HepG2 (cell line): ENCODE results near the gene SLC5A6. TPM values are rescaled to one million over a fixed set of nuclear protein-coding genes. Genes with fewer than 3 reads are reported as not detected.

Source experiments
- AHDC1 ChIP-seq: sonication (generic); formaldehyde crosslinking; IDR thresholded peaks from 2 replicates; pipeline ENCODE4 v1.5.1; 2020; ENCODE audit warnings: mild to moderate bottlenecking, missing genetic modification reagents, borderline replicate concordance
- ASH2L ChIP-seq: fragments of 300-600, 200-600 bp; sonication (generic); IDR thresholded peaks from 2 replicates; pipeline ENCODE4 v1.7.0; 2017; ENCODE audit warnings: low read depth, mild to moderate bottlenecking, moderate library complexity, mixed read lengths, low read length; ENCODE audit not compliant: insufficient read length
- BRCA1 ChIP-seq: sonication (generic); formaldehyde crosslinking; IDR thresholded peaks from 2 replicates; pipeline ENCODE4 v1.4.0; 2020; ENCODE audit warnings: missing genetic modification reagents
- CHD4 ChIP-seq: fragments of 200-600 bp; sonication (generic); IDR thresholded peaks from 2 replicates; pipeline ENCODE4 v1.7.0; 2017; ENCODE audit warnings: mild to moderate bottlenecking, low read length, borderline replicate concordance
- HNF1B ChIP-seq: sonication (generic); formaldehyde crosslinking; IDR thresholded peaks from 2 replicates; pipeline ENCODE4 v1.5.1; 2020; ENCODE audit warnings: mild to moderate bottlenecking, moderate library complexity, missing genetic modification reagents
- NFIB ChIP-seq: sonication (generic); formaldehyde crosslinking; IDR thresholded peaks from 2 replicates; pipeline ENCODE4 v1.9.0; 2021; ENCODE audit warnings: missing genetic modification reagents, mild to moderate bottlenecking, borderline replicate concordance
- NFYB ChIP-seq: sonication (generic); formaldehyde crosslinking; IDR thresholded peaks from 2 replicates; pipeline ENCODE4 v1.4.0; 2020; ENCODE audit warnings: missing genetic modification reagents
- SIX1 ChIP-seq: sonication (generic); formaldehyde crosslinking; IDR thresholded peaks from 2 replicates; pipeline ENCODE4 v1.4.0; 2020; ENCODE audit warnings: missing genetic modification reagents, borderline replicate concordance
- SMARCC2 ChIP-seq: fragments of 450-650 bp; IDR thresholded peaks from 2 replicates; pipeline ENCODE4 v1.6.1; 2017; ENCODE audit warnings: antibody characterized with exemption, mild to moderate bottlenecking
- TCF7L2 ChIP-seq: IDR thresholded peaks from 2 replicates; pipeline ENCODE4 v1.6.1; 2011; ENCODE audit warnings: mild to moderate bottlenecking, low read depth, low read length, moderate library complexity
- XBP1 ChIP-seq: sonication (generic); formaldehyde crosslinking; IDR thresholded peaks from 2 replicates; pipeline ENCODE4 v1.5.0; 2020; ENCODE audit warnings: missing genetic modification reagents
- YEATS2 ChIP-seq: sonication (generic); formaldehyde crosslinking; IDR thresholded peaks from 2 replicates; pipeline ENCODE4 v1.4.0; 2020; ENCODE audit warnings: missing genetic modification reagents, borderline replicate concordance
- ZFX ChIP-seq: sonication (generic); formaldehyde crosslinking; IDR thresholded peaks from 2 replicates; pipeline ENCODE4 v1.4.0; 2020; ENCODE audit warnings: mild to moderate bottlenecking, low read depth, missing genetic modification reagents, moderate library complexity
- ZNF136 ChIP-seq: sonication (generic); formaldehyde crosslinking; IDR thresholded peaks from 2 replicates; pipeline ENCODE4 v1.8.1; 2022; ENCODE audit warnings: low read depth, mild to moderate bottlenecking, moderate library complexity, missing genetic modification reagents
- ZNF225 ChIP-seq: sonication (generic); formaldehyde crosslinking; IDR thresholded peaks from 2 replicates; pipeline ENCODE4 v1.4.0; 2020; ENCODE audit warnings: mild to moderate bottlenecking, missing genetic modification reagents
- ZNF235 ChIP-seq: sonication (generic); formaldehyde crosslinking; IDR thresholded peaks from 2 replicates; pipeline ENCODE4 v1.8.1; 2023; ENCODE audit warnings: mild to moderate bottlenecking, missing genetic modification reagents, borderline replicate concordance
- ZNF280D ChIP-seq: sonication (generic); formaldehyde crosslinking; IDR thresholded peaks from 2 replicates; pipeline ENCODE4 v1.5.1; 2020; ENCODE audit warnings: mild to moderate bottlenecking, missing genetic modification reagents
- ZNF326 ChIP-seq: sonication (generic); formaldehyde crosslinking; IDR thresholded peaks from 2 replicates; pipeline ENCODE4 v1.4.0; 2020; ENCODE audit warnings: missing genetic modification reagents, borderline replicate concordance
- ZSCAN20 ChIP-seq: sonication (generic); formaldehyde crosslinking; IDR thresholded peaks from 2 replicates; pipeline ENCODE4 v1.4.0; 2020; ENCODE audit warnings: missing genetic modification reagents, mild to moderate bottlenecking, borderline replicate concordance
- ZSCAN25 ChIP-seq: sonication (generic); formaldehyde crosslinking; IDR thresholded peaks from 2 replicates; pipeline ENCODE4 v1.8.0; 2022; ENCODE audit warnings: mild to moderate bottlenecking, missing genetic modification reagents
- polyA plus RNA-seq, 8 experiments: library from polyadenylated mRNA; depleted of rRNA in 3 of 8; stranded (reverse) in 7 of 8; unstranded in 1 of 8; fragments of >200 nt; fragmentation: Illumina TruSeq in 4 of 8; extraction: Trizol in 4 of 8; gene quantifications; 2 replicates each; pipeline versions ENCODE4 v1.2.1 to v1.2.3, GENCODE V29; 2011 to 2016; ENCODE audit warnings: low read depth in 4 of 8, missing spikeins in 1 of 8, mixed read lengths in 1 of 8; ENCODE audit not compliant: insufficient read depth in 1 of 8
- total RNA-seq, 5 experiments: library from RNA; depleted of rRNA; stranded (reverse); fragments of >200 nt; fragmentation: Illumina TruSeq; extraction: Trizol; gene quantifications; 2 replicates each; pipeline ENCODE4 v1.2.3, GENCODE V29; 2016; ENCODE audit warnings: low read depth in 1 of 5

The SLC5A6 gene
- total and polyA plus RNA-seq, 2 of the 13 experiments (the other 11 are each of a cell fraction or from before 2014, with no cell fraction given): 135 to 417 TPM

GRCh38 chr2:27152102-27152795 is 59.8 kb downstream of the SLC5A6 start (continued):
- TF ChIP-seq ZNF225 (CRISPR knock-in tag) (0 out of 2 replicates have a peak, but pooled peaks have one; percentile 23), ZNF280D (CRISPR knock-in tag) (no peak), NFYB (no peak), ZFX (CRISPR knock-in tag) (0 out of 2 replicates have a peak, but pooled peaks have one; percentile 34), BRCA1 (CRISPR knock-in tag) (no peak), YEATS2 (CRISPR knock-in tag) (no peak), ASH2L (no peak), HNF1B (CRISPR knock-in tag) (peak; percentile 45; the same call in 1 of the 2 replicates), NFIB (CRISPR knock-in tag) (no peak), SMARCC2 (no peak), XBP1 (CRISPR knock-in tag) (no peak), ZSCAN25 (CRISPR knock-in tag) (no peak), CHD4 (no peak), ZNF326 (CRISPR knock-in tag) (no peak), ZSCAN20 (CRISPR knock-in tag) (no peak), ZNF235 (CRISPR knock-in tag) (no peak), TCF7L2 (no peak), AHDC1 (no peak), SIX1 (CRISPR knock-in tag) (no peak), ZNF136 (CRISPR knock-in tag) (peak; percentile 56; the same call in 1 of the 2 replicates)
